Stimulated activated CD8-positive, alpha-beta memory T cell treated with anti-CD3 and anti-CD28 coated beads, Interleukin-12 subunit alpha, Interleukin-12 subunit beta, amount 100 ng/mL, for 4 hours (primary cell): Measurements from ENCODE around the gene KCNJ14.
A peak's percentile ranks its signal among the peaks of the same experiment; 100 is the strongest.

ENCODE experiments used
- DNase-seq: peaks from one replicate; pipeline ENCODE4 v3.0.0-alpha.2; 2020; ENCODE audit warnings: low read depth

The KCNJ14 gene

DNA sequence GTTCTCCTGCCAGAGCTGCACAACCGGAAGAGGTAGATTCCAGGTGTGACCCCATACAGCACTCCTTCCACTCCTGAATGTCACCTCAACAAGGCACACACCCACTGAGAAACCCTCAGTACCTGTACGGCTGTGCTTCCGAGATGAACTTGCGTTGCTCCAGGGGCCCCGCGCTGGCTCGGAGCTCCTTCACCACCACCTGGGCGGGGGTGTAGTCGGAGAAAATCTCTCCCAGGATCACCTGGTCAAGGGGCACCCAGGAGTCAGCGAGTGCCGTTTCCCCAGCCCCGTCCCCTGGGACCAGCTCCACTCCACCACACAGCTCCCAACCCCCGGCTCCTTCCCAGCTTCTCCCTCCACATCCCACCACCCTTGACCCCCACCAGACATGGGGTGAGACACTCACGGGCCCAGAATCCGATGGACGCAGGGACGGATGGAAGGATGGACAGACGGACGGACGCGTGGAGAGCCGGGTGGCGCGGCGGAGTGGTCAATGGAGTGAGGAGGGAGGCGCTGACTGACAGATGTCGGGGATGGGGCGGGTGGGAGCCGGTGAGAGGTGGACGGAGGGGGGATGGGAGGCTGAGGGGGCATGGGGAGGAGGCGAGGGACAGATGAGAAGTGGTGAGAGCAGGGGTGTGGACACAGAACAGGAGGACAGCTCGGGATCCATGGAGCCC lies 53.5 kb downstream of the KCNJ14 start:
- DNase-seq = no peak

DNA sequence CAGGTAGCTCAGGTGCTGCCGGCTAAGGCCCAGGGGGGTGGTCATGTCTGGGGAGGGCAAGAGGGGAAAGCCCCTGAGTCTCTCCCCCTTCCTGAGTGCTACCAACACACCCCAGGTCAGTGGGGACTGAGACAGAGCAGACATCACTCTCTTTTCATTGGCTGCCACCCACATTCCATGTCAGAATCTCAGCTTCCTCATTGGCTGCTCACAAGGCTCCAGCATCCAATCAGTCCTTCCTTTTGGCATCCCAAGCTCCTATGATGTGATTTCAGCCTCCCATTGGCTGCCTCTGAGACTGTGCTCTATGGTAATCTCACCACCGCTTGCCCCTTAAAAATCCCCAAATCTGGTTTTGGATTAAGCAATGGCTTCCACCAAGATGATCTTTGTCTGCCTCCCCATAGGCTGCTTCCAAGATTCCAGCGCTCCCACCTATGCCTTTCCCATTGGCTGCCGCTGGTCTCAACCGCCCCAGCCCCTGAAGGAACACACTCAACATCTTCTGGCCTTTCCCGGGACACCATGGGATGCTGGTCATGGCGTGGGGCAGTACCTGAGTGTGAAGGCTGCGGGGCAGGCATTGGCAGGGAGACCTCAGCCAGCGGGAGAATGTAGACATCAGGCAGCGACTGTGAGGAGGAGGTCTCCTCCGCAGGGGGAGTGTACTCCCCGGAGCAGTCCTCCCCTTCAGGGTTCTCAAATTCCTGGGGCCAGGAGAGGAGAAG lies 54.3 kb downstream of the KCNJ14 start:
- DNase-seq = no peak

DNA sequence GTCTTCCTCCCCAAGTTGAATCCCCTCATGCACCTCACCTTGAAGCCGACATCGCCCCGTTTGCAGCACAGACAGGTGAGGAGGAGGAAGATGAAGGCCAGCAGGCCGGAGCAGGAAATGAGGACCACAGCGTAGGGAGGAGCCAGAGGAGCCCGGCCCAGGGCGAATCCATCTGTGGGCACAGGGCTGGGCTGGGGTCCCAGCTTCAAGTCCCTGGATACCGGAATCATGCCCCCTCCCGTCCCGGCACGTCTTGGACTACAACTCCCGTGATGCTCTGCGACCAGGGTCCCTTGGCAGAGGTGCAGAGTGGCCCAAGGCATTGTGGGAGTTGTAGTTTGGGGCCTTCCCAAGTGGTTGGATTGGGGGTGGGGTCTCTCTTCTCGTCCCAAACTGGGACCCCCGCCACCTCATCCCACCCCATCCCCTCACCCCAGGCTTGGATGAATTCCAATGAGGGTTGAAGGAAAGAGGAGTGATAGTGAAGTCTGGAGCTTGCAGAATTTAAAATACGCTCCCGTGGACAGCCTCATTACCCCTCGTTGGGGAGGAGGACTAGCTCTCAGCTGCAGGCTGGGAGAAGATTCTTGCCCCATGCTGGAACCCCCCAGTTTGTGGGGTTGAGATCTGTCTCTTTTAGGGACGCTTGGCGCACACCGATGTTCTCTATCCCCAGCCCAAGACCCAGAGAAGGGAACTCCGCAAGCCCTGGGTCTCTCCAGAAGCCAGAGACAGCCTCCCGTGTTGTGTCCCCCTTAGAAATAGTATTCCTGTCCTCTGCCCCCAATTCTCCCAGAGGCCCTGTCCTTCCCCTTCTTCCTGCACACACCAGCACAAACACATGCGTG lies 55.3 kb downstream of the KCNJ14 start:
- DNase-seq = peak; percentile 54

DNA sequence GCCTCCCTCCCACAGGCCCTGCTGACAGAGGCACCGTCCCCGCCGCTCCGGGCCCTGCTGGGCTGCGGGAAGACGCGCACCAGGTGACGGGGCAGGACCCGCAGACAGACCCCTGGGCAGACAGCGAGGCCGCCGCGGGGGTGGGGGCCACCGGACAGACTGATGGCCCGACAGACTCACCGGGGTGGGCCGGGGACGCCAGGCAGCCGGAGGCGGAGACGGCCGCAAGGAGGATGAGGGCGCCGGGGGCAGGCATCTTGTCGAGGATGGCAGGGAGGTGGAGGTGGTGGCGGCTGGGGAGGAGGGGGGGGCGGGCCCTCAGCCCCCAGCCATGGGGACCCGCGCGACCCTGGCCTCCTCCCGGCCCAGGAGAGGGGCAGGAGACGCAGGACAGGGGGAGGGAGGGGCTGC lies 56.0 kb downstream of the KCNJ14 start:
- no peak for DNase-seq

DNA sequence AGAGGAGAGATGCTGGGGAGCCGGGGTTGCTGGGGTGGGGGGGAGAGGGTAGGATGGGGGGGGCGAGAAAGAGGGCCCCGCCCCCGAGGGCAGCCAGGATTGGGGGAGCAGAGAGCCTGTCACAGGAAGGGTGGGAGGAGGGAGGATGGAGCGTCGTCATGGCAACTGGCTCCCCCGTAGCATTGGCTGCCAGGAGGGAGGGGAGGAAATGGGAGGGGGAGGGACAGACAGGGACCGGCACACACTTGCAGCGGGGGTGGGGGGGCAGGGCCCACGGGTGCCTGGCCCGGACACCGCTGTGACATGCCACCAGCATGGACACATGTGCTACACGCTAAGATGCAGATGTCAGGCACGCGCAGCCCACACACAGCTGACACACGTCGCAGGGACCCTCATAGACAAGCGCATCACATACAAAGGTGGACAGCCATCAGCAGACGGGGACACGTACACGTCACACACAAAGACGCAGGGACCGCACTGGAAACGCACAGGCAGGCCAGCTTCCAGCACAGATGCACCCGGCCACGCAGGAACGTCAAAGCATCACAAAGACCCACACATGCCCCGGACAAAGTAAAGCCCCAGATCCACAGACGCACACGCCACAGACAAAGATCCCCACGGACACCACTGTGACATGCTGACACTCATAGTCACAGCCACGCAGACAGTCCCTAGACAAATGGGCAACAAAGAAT lies 56.6 kb downstream of the KCNJ14 start, which contains the start of gene LMTK3:
TSS of gene LMTK3 (minus strand) at position 36 of the 704 bp plus-strand sequence. CDS start 259 bp downstream, outside the sequence.
- DNase-seq = peak; percentile 55

DNA sequence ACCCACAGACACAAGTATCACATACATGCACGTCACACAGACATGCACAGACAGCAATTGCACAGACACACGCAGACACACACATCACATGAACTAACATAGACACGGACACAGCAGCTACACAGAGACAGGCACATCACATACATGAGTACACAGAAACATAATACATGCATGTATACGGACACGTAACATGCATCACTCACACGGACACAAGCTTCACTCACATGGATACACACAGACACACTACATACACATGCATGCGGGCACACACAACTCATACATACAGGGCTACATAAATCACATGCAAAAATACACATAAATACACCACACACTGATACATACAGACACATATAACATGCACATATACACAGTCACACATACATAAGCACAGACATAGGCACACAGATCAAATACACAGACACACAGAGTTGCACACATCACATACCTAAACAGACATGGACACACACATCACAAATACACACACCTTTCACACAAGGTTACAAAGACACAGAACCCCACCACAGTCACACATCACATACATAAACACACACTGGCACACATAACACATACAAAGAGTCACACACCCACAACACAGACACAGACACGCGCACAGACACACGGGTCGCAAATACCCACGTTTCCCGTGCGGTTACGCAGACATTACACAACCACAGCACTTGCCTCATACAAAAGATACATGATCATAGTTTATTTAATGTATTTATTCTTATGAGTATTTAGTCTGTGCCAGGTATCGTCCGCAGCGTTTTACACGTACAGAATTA lies 57.3 kb downstream of the KCNJ14 start:
- no peak for DNase-seq

DNA sequence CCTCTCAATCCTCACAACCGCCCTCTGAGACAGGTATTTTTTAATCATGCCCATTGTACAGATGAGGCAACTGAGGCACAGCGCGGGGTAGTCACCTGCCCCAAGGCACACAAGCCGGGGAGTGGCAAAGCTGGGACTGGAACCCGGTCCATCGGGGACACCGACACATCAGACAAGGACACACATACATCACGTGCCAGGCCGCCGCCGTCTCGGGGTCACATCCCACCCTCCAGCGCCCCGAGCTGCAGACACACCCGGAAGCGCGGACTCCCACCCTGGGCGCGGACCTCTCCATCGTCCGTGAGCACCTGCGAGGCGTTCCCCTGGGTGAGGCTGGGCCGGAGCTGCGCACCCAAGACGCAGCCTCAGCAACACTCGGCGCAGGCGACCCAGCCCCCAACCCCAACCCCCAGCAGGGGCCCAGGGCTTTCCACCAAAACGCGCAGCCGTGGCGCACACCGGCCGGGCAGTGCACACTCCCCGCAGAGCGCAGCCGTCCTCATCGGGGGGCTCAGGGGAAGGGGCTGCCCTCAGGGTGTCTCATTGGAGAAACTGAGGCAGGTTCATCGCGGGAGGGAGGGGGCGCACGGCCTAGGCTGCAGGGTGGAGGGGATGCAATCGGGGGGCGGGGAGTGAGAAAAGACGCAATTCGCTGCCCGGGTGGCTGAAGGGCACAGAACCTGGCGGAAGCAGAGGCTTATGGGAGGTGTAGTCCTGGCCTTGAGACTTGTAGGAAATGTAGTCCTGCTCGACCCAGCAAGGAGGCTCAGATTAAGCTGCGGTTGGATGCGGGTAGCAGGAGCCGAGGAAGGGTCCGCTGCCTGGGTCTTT lies 58.1 kb downstream of the KCNJ14 start:
- DNase-seq = peak; percentile 48

DNA sequence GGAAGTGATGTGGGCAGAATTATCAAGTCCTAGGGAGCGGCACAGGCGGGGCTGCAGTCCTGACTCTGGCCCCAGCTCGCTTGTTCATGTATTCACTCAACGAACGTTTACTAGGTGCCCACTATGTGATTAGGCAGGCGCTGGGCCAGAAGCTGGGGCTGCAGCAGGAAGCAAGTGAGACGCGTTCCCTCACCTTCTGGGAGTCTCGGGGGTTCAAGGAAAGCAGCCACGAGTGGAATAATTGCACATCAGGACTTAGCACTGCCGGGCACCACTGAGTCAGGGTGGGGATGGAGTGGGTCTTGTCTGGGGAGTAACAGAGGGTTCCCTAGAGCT lies 58.7 kb downstream of the KCNJ14 start:
- no peak for DNase-seq

DNA sequence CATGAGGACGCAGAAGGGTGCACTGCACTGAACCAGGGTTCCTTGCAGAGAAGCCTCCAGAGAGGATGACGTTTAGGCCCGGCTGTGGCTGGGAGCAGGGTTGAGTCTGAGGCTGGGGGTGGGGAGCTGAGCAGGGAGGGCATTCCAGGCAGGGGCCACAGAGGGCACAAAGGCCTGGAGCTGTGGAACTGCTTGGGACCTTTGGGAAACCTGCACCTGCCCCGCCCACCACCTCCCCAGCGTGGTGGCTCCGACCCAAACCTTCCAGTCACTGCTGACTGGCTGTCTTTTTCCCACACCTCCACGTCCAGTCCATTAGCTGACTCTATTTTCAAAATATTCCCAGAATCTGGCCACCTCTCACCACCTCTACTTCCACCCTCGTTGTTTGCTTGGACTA lies 61.2 kb downstream of the KCNJ14 start:
- DNase-seq = no peak
